ENCODE measurements around the gene TRIM40. TPM values are rescaled to one million over a fixed set of nuclear protein-coding genes. Genes with fewer than 3 reads are reported as not detected.

Gene TRIM40
- total and polyA plus RNA-seq, 2 of the 13 experiments (the other 11 are each of a cell fraction or from before 2014, with no cell fraction given) = 0.58 TPM; not detected in 1

GRCh38 chr6:30101444-30102413, 34.2 kb upstream of the TRIM40 start (continued):
- TF ChIP-seq USF2 (IDR thresholded peaks at IDR 0.05; ENCODE audit: low read depth, low read length) (no peak), USF2 (CRISPR knock-in tag; IDR thresholded peaks at IDR 0.05; ENCODE audit: borderline replicate concordance) (no peak), NKX3-1 (CRISPR knock-in tag; IDR thresholded peaks at IDR 0.05) (no peak), EZH2 (conservative IDR thresholded peaks at IDR 0.05; ENCODE audit: low read depth, low read length) (no peak), ZBTB43 (CRISPR knock-in tag; conservative IDR thresholded peaks at IDR 0.05) (no peak; the same call in none of the 2 replicates), ZNF205 (CRISPR knock-in tag; IDR thresholded peaks at IDR 0.05) (no peak), SMYD3 (CRISPR knock-in tag; IDR thresholded peaks at IDR 0.05) (peak; percentile 71; the same call in 1 of the 2 replicates), ZNF441 (CRISPR knock-in tag; IDR thresholded peaks at IDR 0.05; ENCODE audit: borderline replicate concordance) (peak; percentile 31; the same call in 1 of the 2 replicates), ATF6 (CRISPR knock-in tag; conservative IDR thresholded peaks at IDR 0.05) (no peak; the same call in 1 of the 2 replicates), ZBTB26 (CRISPR knock-in tag; IDR thresholded peaks at IDR 0.05; ENCODE audit: borderline replicate concordance) (peak; percentile 72; the same call in 1 of the 2 replicates), LCORL (IDR thresholded peaks at IDR 0.05) (no peak), LCORL (CRISPR knock-in tag; IDR thresholded peaks at IDR 0.05) (peak; percentile 66; the same call in 1 of the 2 replicates), SIX1 (CRISPR knock-in tag; IDR thresholded peaks at IDR 0.05; ENCODE audit: borderline replicate concordance) (0 out of 2 replicates have a peak, but pooled peaks have one; percentile 5), NFAT5 (CRISPR knock-in tag; IDR thresholded peaks at IDR 0.05) (no peak), ZNF343 (CRISPR knock-in tag; IDR thresholded peaks at IDR 0.05) (peak; percentile 97; the same call in 1 of the 2 replicates)

Measured in HepG2 (cell line).